Endometrial microvascular endothelial cells (primary cell): ENCODE results near the gene FCGR2B. TPM values are rescaled to one million over a fixed set of nuclear protein-coding genes. Genes with fewer than 3 reads are reported as not detected.
"Not testable (repeated sequence)": the region's sequence is repeated elsewhere in the genome, so short reads cannot be mapped to it uniquely, and the experiment has no call there.

Experiments used
- in situ Hi-C: cut with HindIII; loops from 2 replicates; pipeline ENCODE4 v1.10.0; 2017; ENCODE audit warnings: low sequenced_read_pairs, low pct_unique_long_range_greater_than_20kb; ENCODE audit errors: inconsistent ontology term
- total RNA-seq: library from RNA; depleted of rRNA; stranded (reverse); fragments of >200 nt; gene quantifications from one replicate; pipeline ENCODE4 v1.2.3, GENCODE V29; 2015; ENCODE audit errors: inconsistent ontology term

Gene FCGR2B
- not detected for total RNA-seq

- in situ Hi-C loops = not testable (repeated sequence)
Observed at GRCh38 chr1:161662684-161663339, at the start of gene FCGR2B. Gene FCGR2B (plus strand): TSS chr1:161663143. CDS start chr1:161663242, 99 bp downstream.

- in situ Hi-C loops = not testable (repeated sequence)
Observed at GRCh38 chr1:161616417-161616816, 46.5 kb upstream of the FCGR2B start.

- in situ Hi-C loops = not testable (repeated sequence)
Observed at GRCh38 chr1:161618517-161618916, 44.4 kb upstream of the FCGR2B start.

GRCh38 chr1:161620399-161620798 is 42.5 kb upstream of the FCGR2B start:
- in situ Hi-C loops = not testable (repeated sequence)

GRCh38 chr1:161621181-161622000 is 41.6 kb upstream of the FCGR2B start:
- in situ Hi-C loops = not testable (repeated sequence)

GRCh38 chr1:161622054-161622453 is 40.9 kb upstream of the FCGR2B start:
- in situ Hi-C loops = not testable (repeated sequence)

- in situ Hi-C loops = not testable (repeated sequence)
Observed at GRCh38 chr1:161623401-161624051, 39.4 kb upstream of the FCGR2B start.

GRCh38 chr1:161624605-161625004 is 38.3 kb upstream of the FCGR2B start:
- in situ Hi-C loops = not testable (repeated sequence)

- in situ Hi-C loops = not testable (repeated sequence)
Observed at GRCh38 chr1:161626445-161627146, 36.3 kb upstream of the FCGR2B start.

GRCh38 chr1:161630128-161630742 is 32.7 kb upstream of the FCGR2B start:
- in situ Hi-C loops = not testable (repeated sequence)

- in situ Hi-C loops = no loop called here
Observed at GRCh38 chr1:161631076-161631475, 31.9 kb upstream of the FCGR2B start, which contains the start of gene FCGR3B. Gene FCGR3B (minus strand): TSS chr1:161631176. CDS start chr1:161631094, 82 bp downstream.

GRCh38 chr1:161634993-161635392 is 27.9 kb upstream of the FCGR2B start:
- in situ Hi-C loops = not testable (repeated sequence)

GRCh38 chr1:161636189-161636782 is 26.7 kb upstream of the FCGR2B start:
- in situ Hi-C loops = not testable (repeated sequence)

- in situ Hi-C loops = not testable (repeated sequence)
Observed at GRCh38 chr1:161636976-161637375, 26.0 kb upstream of the FCGR2B start.

- in situ Hi-C loops = not testable (repeated sequence)
Observed at GRCh38 chr1:161638251-161638993, 24.5 kb upstream of the FCGR2B start.

GRCh38 chr1:161639203-161639602 is 23.7 kb upstream of the FCGR2B start:
- in situ Hi-C loops = not testable (repeated sequence)

- in situ Hi-C loops = not testable (repeated sequence)
Observed at GRCh38 chr1:161642697-161643096, 20.2 kb upstream of the FCGR2B start.
